CD4-positive, alpha-beta T cell treated with Interleukin-21 for 1 hour (primary cell): ENCODE results near the gene ATP8B3.
A peak's percentile ranks its signal among the peaks of the same experiment; 100 is the strongest.

Experiments
- DNase-seq: peaks from one replicate; pipeline ENCODE4 v3.0.0-alpha.2; 2020

ATP8B3 gene

GRCh38 chr19:1752757-1753728, 59.0 kb downstream of the ATP8B3 start, which contains the start of gene ONECUT3:
Gene ONECUT3 (plus strand): TSS chr19:1753506. CDS start chr19:1753663, 157 bp downstream.
- no peak for DNase-seq

DNA sequence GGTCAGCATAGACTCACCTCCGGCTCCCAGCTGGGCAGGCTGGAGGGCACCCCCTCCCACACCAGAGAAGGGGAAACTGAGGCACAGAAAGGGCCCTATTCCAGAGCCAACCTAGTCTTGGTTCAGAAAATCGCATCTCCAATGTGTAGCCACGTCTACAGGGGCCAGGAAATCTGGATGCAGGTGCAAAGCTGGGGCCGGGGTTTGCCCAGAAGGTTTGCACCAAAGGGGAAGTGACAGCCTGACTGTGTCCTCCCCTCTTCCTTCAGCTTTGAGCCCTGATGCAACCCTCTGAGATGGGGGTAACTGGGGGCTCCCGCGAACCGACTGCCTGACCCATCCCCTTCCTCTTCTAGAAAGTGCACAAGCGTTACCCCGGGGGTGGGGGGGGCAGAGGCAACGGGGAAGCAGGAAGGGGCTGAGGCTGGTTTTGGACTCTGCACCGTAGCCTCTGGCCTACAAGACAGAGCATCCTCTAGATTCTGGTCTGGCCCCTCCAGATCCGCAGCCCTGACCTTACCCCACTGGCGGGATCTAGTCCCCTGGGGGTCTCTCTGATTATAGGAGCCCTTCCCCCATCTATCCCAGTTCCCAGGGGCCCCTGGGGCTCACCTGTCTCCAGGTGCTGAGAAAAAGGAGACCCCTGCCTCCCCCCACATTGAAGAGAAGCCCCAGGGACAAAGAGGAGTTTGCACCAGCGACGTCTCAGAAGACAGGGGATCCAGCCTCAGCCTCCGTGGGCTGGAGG, 59.9 kb downstream of the ATP8B3 start:
- DNase-seq, result no peak

- DNase-seq, result no peak
These were observed 60.6 kb downstream of the ATP8B3 start for GRCh38 chr19:1751367-1752008.

GRCh38 chr19:1750343-1751021, 61.6 kb downstream of the ATP8B3 start:
- DNase-seq, result no peak

- no peak for DNase-seq
These were observed 62.4 kb downstream of the ATP8B3 start for GRCh38 chr19:1749373-1750342.

GRCh38 chr19:1748873-1749341, 63.2 kb downstream of the ATP8B3 start:
- no peak for DNase-seq

- no peak for DNase-seq
These were observed 63.8 kb downstream of the ATP8B3 start for GRCh38 chr19:1748115-1748872.

DNA sequence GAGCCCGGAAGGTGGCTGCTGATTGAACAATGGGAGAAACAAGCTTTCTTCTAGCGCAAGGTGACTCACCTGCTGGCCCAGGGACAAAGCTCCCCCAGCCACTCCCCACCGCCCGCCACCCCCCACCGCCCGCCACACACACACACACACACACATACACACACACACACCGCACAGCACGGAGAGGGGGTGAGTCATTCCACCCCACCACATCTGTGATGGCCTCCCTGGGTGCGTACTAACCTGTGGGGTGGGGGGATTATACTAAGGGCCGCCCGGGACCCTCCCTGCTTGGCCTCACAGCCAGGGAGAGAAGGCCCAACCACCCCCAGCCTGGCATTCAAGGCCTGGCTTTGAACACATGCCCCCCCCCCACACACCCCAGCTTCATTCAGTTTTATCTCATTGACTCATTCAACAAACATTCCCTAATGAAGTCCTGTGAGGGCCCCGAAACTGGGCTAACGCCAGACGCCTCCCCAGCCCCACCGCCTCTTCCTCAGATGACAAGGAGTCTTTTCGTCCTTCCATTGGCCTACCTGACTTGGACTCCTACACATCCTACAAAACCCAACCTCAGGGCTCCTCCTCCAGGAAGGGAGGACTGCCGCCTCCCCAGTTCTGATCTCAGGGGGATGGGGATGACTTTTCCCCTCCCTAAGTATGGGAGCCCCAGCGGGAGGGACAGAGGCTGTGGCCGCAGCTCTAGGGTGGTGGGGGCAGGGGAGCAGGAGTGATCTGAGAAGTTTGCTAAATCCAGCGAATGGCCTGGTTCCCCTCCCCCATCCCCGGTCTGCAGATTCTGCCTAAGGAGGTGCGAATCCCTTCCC, 64.6 kb downstream of the ATP8B3 start:
- DNase-seq, result peak; percentile 28

- DNase-seq, result no peak
These were observed 65.4 kb downstream of the ATP8B3 start for GRCh38 chr19:1746401-1747284.

GRCh38 chr19:1745589-1746031, 66.5 kb downstream of the ATP8B3 start:
- DNase-seq, result no peak

DNA sequence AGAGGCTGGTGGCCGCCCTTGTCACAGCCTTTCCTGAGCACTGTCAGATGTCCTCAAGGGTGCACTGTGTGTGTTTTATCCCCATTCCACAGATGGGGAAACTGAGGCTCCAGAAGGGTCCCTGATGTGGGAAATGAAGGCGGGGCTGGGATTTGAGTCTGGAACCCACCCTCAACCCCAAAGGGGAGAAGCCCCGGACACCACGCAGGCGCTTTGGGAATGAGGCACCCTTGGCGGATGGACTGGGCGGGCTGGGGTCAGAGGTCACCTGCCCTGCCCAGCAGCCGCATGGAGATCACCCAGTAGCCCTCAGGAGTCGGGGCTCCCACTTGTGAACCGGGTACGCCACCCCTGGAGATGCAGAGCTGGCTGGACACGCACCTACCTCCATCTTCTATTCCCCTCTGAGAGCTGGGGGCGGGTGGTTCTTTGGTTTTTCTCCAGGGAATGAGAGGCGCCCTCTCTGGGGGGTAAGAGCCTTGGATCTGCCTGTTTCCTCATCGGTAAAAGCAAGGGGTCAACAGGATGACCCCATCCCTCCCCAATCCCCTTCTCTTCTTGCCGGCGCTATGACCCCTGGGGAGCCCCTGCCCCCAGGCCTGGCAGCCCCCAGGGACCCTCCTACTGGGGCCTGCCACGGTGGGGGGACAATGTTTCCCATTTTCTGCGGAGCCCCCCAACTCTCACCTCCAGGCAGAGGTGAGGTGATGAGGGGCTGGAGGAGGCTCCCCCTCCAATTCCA, 67.1 kb downstream of the ATP8B3 start:
- no peak for DNase-seq

DNA sequence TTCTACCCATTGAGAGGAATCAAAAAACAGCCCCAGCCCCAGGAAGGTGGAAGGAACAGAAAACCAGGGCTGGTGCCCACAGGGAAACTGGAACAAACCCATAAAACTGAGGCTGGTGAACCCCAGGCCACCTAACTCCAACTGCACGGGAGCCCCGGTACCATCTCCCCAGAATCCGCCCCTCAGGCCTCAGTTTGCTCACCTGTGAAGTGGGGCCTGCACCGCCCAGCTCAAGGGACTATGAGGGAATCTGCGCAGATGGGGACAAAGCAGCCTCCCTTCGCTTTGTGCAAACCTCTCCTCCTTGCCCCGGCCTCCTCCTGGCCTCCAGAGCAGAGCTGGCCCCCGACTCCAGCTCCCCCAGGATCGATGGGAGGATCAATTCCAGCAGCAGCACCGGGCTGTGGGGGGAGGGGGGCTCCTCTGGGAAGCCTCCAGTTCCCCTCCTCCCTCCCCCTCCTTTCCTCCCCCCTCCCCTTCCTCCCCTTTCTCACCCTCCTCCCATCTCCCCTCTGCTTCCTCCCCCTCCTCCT, 67.9 kb downstream of the ATP8B3 start:
- no peak for DNase-seq

DNA sequence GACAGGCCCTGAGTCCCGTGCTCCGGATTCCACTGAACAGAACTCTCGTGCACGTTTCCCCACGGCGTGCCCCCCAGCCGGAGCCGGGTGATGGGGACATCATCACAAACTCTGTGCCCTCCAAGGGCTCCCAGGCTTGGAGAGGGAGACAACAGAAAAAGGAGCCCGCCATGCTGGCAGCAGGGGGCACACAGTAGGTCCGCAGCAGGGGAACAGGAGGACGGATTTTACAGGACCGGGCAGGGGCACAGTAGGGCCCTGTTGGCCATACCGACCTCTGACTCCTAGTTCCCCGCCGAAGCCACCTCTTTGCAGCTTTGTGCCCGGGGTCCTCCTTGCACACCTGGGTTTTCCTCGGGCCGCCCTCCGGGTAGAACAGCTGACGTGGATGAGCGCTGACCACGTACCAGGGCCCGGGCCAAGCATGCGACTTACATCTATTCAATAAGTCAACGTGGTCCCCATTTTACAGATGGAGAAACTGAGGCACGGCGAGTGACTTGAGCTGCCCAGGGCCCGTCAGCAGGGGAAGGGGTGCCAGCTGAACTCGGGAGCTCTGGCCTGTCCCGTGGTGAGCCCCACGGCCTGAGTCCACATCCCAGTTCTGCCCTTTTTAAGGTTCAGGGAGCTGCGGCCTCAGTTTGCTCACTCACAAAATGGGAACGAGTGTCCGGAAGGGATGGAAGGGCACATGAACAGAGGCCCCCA, 68.9 kb downstream of the ATP8B3 start:
- DNase-seq, result no peak

GRCh38 chr19:1739960-1740629, 72.0 kb downstream of the ATP8B3 start:
- DNase-seq, result no peak

DNA sequence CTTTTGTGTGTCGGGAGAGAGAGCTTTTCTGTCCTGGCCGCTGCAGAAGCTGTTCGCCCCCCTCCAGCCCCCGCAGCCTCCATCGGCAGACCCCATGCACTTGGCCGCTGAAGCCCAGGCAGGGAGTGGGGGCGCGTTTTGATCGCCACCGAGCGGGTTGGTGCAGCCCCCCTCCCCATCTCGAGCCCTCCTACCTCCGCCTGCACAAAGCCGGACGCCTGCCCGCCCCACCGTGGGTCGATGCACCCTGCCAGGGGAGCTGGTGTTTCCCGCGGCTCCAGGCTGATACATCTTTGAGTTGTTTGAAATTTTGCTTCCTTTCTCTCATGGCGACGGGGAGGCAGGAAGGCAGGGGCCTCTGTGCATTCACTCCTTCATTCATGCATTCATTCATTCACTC, 75.1 kb downstream of the ATP8B3 start:
- DNase-seq, result no peak

DNA sequence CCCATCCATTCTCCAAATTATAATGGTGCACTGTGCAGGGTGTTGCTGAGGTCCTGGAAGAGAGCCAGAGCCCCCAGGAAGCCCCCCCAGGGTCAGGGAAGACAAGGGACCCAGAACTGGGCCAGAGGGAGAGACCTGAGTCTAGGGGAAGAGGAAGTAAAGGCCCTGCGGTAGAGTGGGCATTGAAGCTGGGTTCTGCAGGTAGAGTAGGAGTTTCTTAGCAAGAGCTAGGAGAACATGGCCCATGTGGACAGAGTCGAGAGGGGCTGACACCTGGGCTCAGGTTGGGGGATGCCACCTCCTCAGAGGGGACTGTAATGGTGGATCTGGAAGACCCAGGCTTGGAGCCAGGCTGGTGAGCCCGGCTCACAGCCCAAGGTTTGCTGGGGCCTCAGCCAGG, 75.8 kb downstream of the ATP8B3 start:
- no peak for DNase-seq
